ENCODE measurements around the gene PMS2.
"Not testable (repeated sequence)": the region's sequence is repeated elsewhere in the genome, so short reads cannot be mapped to it uniquely, and the experiment has no call there.

PMS2 gene, protein sequence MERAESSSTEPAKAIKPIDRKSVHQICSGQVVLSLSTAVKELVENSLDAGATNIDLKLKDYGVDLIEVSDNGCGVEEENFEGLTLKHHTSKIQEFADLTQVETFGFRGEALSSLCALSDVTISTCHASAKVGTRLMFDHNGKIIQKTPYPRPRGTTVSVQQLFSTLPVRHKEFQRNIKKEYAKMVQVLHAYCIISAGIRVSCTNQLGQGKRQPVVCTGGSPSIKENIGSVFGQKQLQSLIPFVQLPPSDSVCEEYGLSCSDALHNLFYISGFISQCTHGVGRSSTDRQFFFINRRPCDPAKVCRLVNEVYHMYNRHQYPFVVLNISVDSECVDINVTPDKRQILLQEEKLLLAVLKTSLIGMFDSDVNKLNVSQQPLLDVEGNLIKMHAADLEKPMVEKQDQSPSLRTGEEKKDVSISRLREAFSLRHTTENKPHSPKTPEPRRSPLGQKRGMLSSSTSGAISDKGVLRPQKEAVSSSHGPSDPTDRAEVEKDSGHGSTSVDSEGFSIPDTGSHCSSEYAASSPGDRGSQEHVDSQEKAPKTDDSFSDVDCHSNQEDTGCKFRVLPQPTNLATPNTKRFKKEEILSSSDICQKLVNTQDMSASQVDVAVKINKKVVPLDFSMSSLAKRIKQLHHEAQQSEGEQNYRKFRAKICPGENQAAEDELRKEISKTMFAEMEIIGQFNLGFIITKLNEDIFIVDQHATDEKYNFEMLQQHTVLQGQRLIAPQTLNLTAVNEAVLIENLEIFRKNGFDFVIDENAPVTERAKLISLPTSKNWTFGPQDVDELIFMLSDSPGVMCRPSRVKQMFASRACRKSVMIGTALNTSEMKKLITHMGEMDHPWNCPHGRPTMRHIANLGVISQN

DNA sequence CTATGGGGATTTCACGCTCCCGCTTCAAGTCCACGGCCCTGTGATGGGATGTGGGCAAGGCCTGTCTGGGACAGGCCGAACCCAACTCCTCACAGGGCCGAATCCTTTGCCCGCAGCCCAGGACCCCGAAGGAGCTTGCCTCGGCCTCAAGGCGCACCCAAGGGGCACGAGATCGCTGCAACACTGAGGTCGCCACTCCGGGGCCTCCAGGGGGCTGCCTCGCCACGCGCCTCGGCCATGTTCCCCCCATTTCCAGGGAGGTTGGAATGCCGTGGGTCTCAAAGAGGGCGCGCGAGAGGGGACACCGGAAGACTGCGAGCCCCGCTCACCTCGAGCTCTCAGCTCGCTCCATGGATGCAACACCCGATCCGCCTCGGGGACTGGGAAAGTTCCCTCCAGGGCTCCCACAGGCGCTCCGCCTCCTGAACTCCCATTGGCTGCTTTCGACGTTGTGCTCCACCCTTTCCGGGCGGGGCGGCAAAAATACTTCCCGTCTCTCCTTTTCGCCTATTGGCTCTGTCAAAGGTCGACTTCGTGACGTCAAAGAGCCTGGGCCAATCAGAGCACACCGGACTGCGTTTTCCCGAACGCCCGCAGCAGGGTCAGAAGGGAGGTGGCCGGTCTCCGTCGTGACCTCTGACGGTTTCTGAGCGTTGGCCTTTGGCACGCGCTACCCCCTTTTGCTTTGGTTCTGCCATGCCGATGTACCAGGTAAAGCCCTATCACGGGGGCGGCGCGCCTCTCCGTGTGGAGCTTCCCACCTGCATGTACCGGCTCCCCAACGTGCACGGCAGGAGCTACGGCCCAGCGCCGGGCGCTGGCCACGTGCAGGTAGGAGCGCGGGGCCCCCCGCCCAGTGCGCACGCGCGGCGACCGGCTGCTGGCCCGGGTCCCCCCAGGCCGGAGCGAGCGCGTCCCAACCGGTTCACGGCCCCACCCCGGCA lies at the start of gene PMS2, which contains the start of gene AIMP2:
PMS2 (minus strand) TSS at position 382 of the 944 bp plus-strand sequence; CDS start at position 352, 30 bp downstream.
AIMP2 (plus strand) TSS at position 605 of the 944 bp plus-strand sequence; CDS start at position 697, 92 bp downstream.
- H3K4me3 ChIP-seq (ENCODE audit: low read depth, low read length): peak within 1 kb of the TSS; percentile 88
- TF ChIP-seq, protein P1, sequence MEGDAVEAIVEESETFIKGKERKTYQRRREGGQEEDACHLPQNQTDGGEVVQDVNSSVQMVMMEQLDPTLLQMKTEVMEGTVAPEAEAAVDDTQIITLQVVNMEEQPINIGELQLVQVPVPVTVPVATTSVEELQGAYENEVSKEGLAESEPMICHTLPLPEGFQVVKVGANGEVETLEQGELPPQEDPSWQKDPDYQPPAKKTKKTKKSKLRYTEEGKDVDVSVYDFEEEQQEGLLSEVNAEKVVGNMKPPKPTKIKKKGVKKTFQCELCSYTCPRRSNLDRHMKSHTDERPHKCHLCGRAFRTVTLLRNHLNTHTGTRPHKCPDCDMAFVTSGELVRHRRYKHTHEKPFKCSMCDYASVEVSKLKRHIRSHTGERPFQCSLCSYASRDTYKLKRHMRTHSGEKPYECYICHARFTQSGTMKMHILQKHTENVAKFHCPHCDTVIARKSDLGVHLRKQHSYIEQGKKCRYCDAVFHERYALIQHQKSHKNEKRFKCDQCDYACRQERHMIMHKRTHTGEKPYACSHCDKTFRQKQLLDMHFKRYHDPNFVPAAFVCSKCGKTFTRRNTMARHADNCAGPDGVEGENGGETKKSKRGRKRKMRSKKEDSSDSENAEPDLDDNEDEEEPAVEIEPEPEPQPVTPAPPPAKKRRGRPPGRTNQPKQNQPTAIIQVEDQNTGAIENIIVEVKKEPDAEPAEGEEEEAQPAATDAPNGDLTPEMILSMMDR (IDR thresholded peaks at IDR 0.05; ENCODE audit: low read depth, low read length, missing control alignments): peak; percentile 12
- DNase-seq (ENCODE audit: low read depth): peak; percentile 95
- in situ Hi-C loops (cut with HindIII; ENCODE audit: low sequenced_read_pairs): loop anchor here (10.0 kb wide), 1 partner anchor 106 kb away; no protein-coding TSS in a partner anchor

DNA sequence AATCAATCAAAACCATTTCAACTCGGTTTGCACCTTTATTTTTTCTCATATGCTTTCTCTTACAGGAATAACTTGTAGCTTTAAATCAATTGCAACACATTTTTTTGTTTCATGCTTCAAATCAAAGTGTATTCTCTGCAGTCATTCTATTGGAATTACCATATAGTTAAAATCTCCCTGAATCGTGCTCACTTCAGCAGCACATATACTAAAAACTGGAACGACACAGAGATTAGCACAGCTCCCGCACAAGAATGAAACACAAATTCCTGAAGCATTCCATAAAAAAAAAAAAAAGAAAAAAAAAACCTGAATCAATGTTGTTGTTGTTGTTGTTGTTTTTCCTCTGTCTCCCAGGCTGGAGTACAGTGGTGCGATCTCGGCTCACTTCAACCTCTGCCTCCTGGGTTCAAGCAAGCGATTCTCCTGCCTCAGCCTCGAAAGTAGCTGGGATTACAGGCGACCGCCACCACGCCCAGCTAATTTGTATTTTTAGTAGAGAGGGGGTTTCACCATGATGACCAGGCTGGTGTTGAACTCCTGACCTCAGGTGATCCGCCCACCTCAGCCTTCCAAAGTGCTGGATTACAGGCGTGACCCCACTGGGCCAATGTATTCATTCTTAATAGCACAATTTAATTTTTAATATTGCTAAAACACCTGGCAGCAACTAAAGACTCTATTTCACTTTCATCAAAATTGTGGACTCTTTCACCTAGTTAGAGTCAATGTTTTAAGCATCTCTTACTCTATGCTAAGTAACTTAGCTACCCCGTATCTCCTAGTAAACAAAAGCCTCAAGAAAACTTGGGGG lies 48.7 kb upstream of the PMS2 start:
- in situ Hi-C loops (cut with HindIII; ENCODE audit: low sequenced_read_pairs): no loop called here
- DNase-seq (ENCODE audit: low read depth): no peak
- H3K4me3 ChIP-seq (ENCODE audit: low read depth, low read length): peak overlapping the region; percentile 82
- TF ChIP-seq, protein P1 (IDR thresholded peaks at IDR 0.05; ENCODE audit: low read depth, low read length, missing control alignments): no peak

DNA sequence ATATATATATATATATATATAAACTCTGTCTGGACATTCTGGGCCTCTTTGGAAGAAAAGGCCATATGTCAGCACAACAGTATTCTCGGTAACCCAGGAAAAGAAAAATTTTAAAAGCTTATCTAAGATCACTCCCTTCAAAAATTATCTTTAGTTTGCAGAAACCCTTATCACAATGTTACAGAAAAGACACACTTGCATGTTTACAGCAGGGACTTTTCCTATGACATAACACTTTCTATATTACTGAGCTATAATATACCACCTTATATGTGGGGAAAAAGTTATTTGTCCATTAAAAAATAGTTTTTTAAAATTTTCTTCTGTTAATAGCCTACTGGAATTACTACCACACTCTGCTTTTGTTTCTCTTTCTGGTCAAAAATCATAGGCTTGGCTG lies 47.8 kb upstream of the PMS2 start:
- no peak for DNase-seq (ENCODE audit: low read depth)
- in situ Hi-C loops (cut with HindIII; ENCODE audit: low sequenced_read_pairs): no loop called here
- no peak overlapping the region for H3K4me3 ChIP-seq (ENCODE audit: low read depth, low read length)
- TF ChIP-seq, protein P1 (IDR thresholded peaks at IDR 0.05; ENCODE audit: low read depth, low read length, missing control alignments): no peak

DNA sequence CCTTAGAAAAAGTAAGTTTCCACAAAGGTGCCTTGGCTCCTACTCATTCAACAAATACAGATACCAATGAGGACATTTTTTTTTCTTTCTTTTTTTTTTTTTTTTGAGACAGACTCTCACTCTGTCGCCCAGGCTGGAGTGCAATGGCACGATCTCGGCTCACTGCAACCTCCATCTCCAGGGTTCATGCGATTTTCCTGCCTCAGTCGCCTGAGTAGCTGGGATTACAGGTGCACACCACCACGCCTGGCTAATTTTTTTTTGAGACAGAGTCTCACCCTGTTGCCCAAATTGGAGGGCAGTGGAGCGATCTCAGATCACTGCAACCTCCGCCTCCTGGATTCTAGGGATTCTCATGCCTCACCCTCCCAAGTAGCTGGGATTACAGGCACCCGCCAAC lies 42.3 kb upstream of the PMS2 start:
- DNase-seq (ENCODE audit: low read depth); in situ Hi-C loops (cut with HindIII; ENCODE audit: low sequenced_read_pairs); H3K4me3 ChIP-seq (ENCODE audit: low read depth, low read length): not testable (repeated sequence)

DNA sequence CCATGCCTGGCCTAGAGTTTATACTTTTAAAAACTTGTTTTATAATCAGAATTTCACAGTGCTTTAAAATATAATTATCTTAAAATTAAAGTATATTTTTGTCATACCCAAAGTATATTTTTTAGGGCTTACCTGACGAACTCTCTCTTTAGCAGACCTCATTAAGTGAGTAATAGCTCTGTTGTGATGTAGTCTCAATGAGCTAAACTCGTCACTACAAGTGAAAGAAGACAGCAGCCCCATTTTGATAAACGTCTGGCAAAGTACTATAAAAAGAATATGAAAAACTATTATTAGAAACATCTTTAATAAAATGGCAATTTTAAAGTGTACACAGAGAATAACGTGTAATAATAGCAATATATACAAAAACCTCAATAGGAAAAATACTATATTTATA lies 40.9 kb upstream of the PMS2 start:
- no peak for DNase-seq (ENCODE audit: low read depth)
- in situ Hi-C loops (cut with HindIII; ENCODE audit: low sequenced_read_pairs): no loop called here
- no peak overlapping the region for H3K4me3 ChIP-seq (ENCODE audit: low read depth, low read length)
- TF ChIP-seq, protein P1 (IDR thresholded peaks at IDR 0.05; ENCODE audit: low read depth, low read length, missing control alignments): no peak

DNA sequence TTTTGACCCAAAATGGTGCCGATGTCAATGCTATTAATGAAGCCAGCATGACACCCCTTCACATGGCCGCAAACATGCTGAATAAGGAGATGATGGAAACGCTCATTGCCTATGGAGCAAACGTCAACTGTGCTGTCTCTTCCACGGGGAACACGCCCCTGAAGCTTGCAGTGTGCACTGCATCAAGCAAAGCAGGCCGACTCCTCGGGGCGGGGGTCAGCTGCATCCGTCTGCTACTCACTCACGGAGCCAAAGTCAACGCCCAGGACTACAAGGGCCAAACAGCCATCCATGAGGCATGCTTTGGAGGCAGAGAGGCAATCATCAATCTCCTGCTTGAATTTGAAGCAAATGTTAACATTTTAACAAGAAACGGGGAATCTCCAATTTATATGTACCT lies 26.8 kb upstream of the PMS2 start:
- TF ChIP-seq, protein P1 (IDR thresholded peaks at IDR 0.05; ENCODE audit: low read depth, low read length, missing control alignments): no peak
- in situ Hi-C loops (cut with HindIII; ENCODE audit: low sequenced_read_pairs): no loop called here
- no peak overlapping the region for H3K4me3 ChIP-seq (ENCODE audit: low read depth, low read length)
- no peak for DNase-seq (ENCODE audit: low read depth)
